Measurements from ENCODE around the gene CLDN34.

Gene CLDN34

DNA sequence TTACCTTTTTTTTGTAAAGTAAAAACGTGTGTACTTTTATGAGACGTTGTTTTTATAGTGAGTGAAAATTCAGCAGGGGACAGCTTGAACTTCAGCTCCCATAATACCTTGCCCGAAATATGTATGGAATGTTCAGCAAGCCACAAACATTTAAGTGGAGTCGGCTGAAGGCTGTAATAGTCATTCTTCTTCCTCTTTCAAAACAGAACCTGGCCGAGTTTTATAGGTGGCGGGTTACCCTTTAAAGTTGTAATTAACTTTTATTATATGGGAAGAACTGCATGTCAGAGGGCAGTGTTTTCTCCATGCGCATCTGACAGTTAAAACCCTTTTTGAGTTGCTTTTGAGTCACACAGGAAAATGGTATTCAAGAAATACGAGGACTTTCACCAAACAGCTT lies 50.7 kb downstream of the CLDN34 start:
- Mint-ChIP-seq H3K27me3 (peaks cover 4% of the 10 kb centered on the region), H3K4me3 (peak overlapping the region; percentile 23), H3K4me1 (ENCODE audit: low read depth) (peaks cover 30% of the 10 kb centered on the region), H3K9me3 (no peaks in the 10 kb centered on the region), H3K36me3 (ENCODE audit: low read depth) (peaks cover 5% of the 10 kb centered on the region), H3K27ac (no peak overlapping the region)
